Left lung (tissue), 10 donors: ENCODE measurements around the gene GABRG3. TPM values are rescaled to one million over a fixed set of nuclear protein-coding genes. Genes with fewer than 3 reads are reported as not detected.

ENCODE experiments used
- ATAC-seq: fragments of 200-7000 bp; cut with Tn5 transposase; one replicate; pipeline ENCODE4 v1.9.1; 2020; ENCODE audit warnings: moderate library complexity
- DNase-seq, 4 donors: peaks; one replicate each; pipeline ENCODE4 v3.0.0-alpha.2; 2013 to 2020
- H3K27ac ChIP-seq, 2 donors: fragments of 200-600 bp; sonication (generic) in 1 of 2; one replicate each; pipeline versions ENCODE4 v1.5.0 to v1.8.0; 2020 to 2021
- H3K27me3 ChIP-seq, 2 donors: fragments of 200-600 bp; sonication (generic) in 1 of 2; one replicate each; pipeline versions ENCODE4 v1.5.0 to v1.8.0; 2020 to 2021
- H3K36me3 ChIP-seq, 2 donors: fragments of 200-600 bp; sonication (generic) in 1 of 2; one replicate each; pipeline versions ENCODE4 v1.5.0 to v1.8.0; 2020 to 2021
- H3K4me1 ChIP-seq, 2 donors: fragments of 200-600 bp; one replicate each; pipeline ENCODE4 v1.8.0; 2021
- H3K4me3 ChIP-seq, 2 donors: fragments of 200-600 bp; sonication (generic) in 1 of 2; one replicate each; pipeline versions ENCODE4 v1.5.0 to v1.8.0; 2020 to 2021; ENCODE audit warnings: mild to moderate bottlenecking in 1 of 2
- H3K9me3 ChIP-seq, 2 donors: fragments of 200-600 bp; sonication (generic) in 1 of 2; one replicate each; pipeline versions ENCODE4 v1.5.0 to v1.8.0; 2020 to 2021
- intact Hi-C, 2 donors: fragments of 100-400 bp; cut with DNase I; formaldehyde crosslinking; loops; one replicate each; pipeline versions ENCODE4 v1.11.2 to v1.14.2; 2022
- polyA plus RNA-seq, 6 donors: library from polyadenylated mRNA; unstranded; fragments of 120-200 nt; gene quantifications; one replicate each; pipeline ENCODE4 v1.2.1, GENCODE V29; 2013; ENCODE audit not compliant: insufficient read length in 6 of 6
- total RNA-seq, 2 donors: library from RNA; stranded (reverse); fragmentation: NEBNext Ultra II Directional; extraction: Animal tissue kit (Norgen Biotek cat#: 25700); gene quantifications; one replicate each; pipeline ENCODE4 v1.2.1, GENCODE V29; 2021
- TF ChIP-seq, protein P1 (sequence below), 2 donors: fragments of 200-600 bp; sonication (generic) in 1 of 2; IDR thresholded peaks; one replicate each; pipeline versions ENCODE4 v1.5.0 to v1.8.0; 2021; ENCODE audit warnings: antibody characterized with exemption in 2 of 2
- donor health status: DM: no; HTN: yes; CAD: no.
- donor health status: DM: no; HTN: no; CAD: no.

The GABRG3 gene
- total and polyA plus RNA-seq, 8 donors = 0.23 to 13.8 (median 10.3) TPM; not detected in 1

DNA sequence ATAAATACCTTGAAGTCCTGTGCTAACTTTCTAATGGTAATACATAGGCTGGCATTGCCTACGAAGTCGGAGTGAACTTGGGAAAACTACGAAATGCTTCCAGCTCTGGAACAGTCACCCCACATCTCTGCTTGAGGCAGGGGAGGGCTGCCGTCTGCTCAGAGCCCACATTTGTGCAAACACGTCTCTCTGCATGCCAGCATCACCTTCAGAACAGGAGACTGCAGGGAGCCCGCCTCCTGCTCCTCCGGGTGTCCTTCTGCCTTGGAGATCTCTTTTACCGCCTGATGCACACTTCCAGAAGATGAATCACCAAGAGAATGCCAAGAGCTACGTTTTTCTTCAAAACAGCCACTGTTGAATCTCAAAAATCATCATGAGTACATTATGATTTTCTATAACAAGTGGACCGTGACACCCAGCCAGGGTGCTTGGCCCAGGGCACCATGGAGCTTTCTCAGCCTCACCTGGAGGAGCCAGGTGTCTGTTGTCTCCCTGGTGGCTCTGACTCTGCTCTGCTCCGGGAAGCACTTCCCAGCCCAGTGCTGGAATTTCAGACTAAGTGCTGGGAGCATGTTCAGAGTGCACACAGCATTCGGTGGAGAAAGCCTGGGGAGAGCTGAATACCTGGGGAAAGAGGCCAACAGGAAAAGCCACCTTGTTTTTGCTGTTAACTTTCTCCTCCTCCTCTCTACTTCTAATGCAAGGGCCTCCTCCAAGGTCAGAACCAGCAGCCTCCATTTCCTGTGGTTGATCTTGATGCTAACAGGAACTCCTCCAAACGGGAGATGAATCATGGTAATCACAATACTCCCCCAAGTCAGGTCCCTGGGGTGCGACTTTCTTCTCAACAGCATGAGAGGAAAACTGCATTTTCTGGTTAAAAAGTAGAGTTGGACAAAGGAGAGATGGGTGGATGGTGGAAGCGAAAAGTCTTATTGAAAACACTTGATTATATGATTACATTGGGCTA is 467.7 kb downstream of the GABRG3 start:
- ATAC-seq (no peak), DNase-seq (no peak)
- H3K9me3 ChIP-seq = peaks cover 0 to 13% of the 10 kb centered on the region in 2 donors
- TF ChIP-seq, protein P1, sequence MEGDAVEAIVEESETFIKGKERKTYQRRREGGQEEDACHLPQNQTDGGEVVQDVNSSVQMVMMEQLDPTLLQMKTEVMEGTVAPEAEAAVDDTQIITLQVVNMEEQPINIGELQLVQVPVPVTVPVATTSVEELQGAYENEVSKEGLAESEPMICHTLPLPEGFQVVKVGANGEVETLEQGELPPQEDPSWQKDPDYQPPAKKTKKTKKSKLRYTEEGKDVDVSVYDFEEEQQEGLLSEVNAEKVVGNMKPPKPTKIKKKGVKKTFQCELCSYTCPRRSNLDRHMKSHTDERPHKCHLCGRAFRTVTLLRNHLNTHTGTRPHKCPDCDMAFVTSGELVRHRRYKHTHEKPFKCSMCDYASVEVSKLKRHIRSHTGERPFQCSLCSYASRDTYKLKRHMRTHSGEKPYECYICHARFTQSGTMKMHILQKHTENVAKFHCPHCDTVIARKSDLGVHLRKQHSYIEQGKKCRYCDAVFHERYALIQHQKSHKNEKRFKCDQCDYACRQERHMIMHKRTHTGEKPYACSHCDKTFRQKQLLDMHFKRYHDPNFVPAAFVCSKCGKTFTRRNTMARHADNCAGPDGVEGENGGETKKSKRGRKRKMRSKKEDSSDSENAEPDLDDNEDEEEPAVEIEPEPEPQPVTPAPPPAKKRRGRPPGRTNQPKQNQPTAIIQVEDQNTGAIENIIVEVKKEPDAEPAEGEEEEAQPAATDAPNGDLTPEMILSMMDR (IDR thresholded peaks at IDR 0.05) = no peak
- H3K4me3 ChIP-seq = no peak overlapping the region
- intact Hi-C loops = no loop called here
- H3K27me3 ChIP-seq = no peaks in the 10 kb centered on the region
- no peaks in the 10 kb centered on the region for H3K4me1 ChIP-seq
- no peak overlapping the region for H3K27ac ChIP-seq
- H3K36me3 ChIP-seq = no peaks in the 10 kb centered on the region

DNA sequence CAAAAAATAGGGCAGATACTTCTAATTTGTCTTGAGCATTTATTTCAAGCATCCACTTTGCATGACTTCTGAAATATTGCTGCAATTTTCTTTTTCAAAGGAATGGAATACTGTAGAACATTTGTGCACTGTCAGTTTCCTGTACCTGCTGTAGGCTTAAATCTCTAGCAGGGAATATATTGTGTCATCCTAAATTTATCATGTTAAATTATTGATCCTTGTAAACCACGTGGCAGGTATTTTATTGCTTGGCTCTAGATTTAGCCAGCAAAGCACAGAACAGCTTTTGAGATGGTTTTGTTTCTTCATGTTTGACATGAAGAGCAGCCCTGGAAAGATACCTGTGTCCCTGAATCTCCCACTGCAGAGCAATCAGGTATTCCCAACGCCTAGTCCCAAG is 470.1 kb downstream of the GABRG3 start:
- no peaks in the 10 kb centered on the region for H3K36me3 ChIP-seq
- no peak for ATAC-seq
- no peaks in the 10 kb centered on the region for H3K27me3 ChIP-seq
- no peak overlapping the region for H3K27ac ChIP-seq
- H3K4me3 ChIP-seq = no peak overlapping the region
- peaks cover 0 to 5% of the 10 kb centered on the region in 2 donors for H3K9me3 ChIP-seq
- intact Hi-C loops = no loop called here
- TF ChIP-seq, protein P1 (IDR thresholded peaks at IDR 0.05) = no peak
- H3K4me1 ChIP-seq = no peaks in the 10 kb centered on the region
- DNase-seq = no peak

DNA sequence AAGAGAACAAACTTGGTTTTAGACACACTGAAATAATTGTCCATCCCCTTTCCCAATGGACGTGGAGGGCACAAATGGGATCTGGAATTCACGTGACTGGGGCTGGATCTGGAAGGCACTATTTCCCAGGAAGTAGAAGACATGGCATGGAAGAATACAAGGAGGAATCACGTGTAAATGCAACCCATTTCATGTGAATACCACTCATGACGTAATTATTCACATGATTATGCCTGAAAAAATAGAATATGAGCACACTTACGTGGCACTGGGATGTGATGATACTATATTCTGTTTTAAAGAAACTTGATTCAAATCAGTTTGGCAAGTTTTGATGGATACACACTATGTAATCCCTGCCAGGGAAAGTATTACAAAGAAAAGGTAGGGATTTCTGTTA is 477.3 kb downstream of the GABRG3 start:
- no peak overlapping the region for H3K4me3 ChIP-seq
- TF ChIP-seq, protein P1 (IDR thresholded peaks at IDR 0.05) = no peak
- no peak overlapping the region for H3K27ac ChIP-seq
- ATAC-seq (no peak), DNase-seq (no peak)
- H3K4me1 ChIP-seq = no peaks in the 10 kb centered on the region
- no peaks in the 10 kb centered on the region for H3K27me3 ChIP-seq
- peaks cover 0 to 6% of the 10 kb centered on the region in 2 donors for H3K9me3 ChIP-seq
- no peaks in the 10 kb centered on the region for H3K36me3 ChIP-seq
- intact Hi-C loops = no loop called here

DNA sequence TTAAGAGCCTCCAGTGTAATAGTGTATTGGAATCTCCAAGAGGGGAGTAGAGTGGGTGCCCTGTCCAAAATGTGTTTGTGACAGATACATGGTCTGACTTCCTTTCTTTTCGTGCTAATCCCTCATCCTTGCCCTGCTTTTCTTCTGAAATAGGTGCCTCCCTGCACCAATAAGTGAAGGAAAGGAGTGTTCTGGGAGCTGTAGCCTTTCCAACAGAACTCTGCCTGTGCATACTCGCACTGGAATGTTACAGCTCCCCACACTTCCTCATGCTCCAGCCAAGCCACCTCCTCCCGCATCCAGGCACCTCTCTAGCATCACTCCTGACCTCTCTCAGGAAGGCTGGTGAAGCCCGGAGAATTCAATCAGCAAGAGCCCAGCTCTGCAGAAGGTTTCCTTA is 478.0 kb downstream of the GABRG3 start:
- H3K4me3 ChIP-seq = no peak overlapping the region
- TF ChIP-seq, protein P1 (IDR thresholded peaks at IDR 0.05) = no peak
- ATAC-seq (no peak), DNase-seq (no peak)
- H3K27ac ChIP-seq = no peak overlapping the region
- H3K36me3 ChIP-seq = no peaks in the 10 kb centered on the region
- intact Hi-C loops = no loop called here
- H3K27me3 ChIP-seq = no peaks in the 10 kb centered on the region
- peaks cover 0 to 6% of the 10 kb centered on the region in 2 donors for H3K9me3 ChIP-seq
- no peaks in the 10 kb centered on the region for H3K4me1 ChIP-seq

DNA sequence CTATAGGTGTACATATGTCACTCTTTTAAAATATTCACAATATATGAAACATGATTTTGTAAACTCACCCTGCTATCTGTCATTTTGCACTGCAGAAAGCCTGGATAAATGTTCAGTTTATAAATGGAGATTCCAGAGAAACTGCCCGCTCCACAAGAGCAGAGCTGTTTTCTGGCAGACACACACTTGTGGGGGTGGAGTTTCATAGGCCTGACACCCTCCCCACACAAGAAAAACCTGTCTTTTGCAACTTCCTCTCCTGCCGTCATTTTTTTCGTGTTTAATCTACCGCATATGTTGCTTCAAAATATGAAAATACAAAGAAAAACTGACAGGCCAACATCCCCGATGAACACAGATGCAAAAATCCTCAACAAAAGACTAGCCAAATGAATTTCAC is 479.0 kb downstream of the GABRG3 start:
- no peaks in the 10 kb centered on the region for H3K36me3 ChIP-seq
- H3K4me1 ChIP-seq = no peaks in the 10 kb centered on the region
- TF ChIP-seq, protein P1 (IDR thresholded peaks at IDR 0.05) = no peak
- H3K9me3 ChIP-seq = peaks cover 0 to 6% of the 10 kb centered on the region in 2 donors
- intact Hi-C loops = no loop called here
- ATAC-seq (no peak), DNase-seq (no peak)
- no peaks in the 10 kb centered on the region for H3K27me3 ChIP-seq
- H3K4me3 ChIP-seq = no peak overlapping the region
- H3K27ac ChIP-seq = no peak overlapping the region
